HG02623 (cell line): ENCODE results near the gene ARL10.

Experiments used
- ATAC-seq: cut with Tn5 transposase; IDR thresholded peaks from one replicate; pipeline ENCODE4 v1.9.1; 2021; ENCODE audit warnings: moderate library complexity; ENCODE audit not compliant: unreplicated experiment

Gene ARL10

DNA sequence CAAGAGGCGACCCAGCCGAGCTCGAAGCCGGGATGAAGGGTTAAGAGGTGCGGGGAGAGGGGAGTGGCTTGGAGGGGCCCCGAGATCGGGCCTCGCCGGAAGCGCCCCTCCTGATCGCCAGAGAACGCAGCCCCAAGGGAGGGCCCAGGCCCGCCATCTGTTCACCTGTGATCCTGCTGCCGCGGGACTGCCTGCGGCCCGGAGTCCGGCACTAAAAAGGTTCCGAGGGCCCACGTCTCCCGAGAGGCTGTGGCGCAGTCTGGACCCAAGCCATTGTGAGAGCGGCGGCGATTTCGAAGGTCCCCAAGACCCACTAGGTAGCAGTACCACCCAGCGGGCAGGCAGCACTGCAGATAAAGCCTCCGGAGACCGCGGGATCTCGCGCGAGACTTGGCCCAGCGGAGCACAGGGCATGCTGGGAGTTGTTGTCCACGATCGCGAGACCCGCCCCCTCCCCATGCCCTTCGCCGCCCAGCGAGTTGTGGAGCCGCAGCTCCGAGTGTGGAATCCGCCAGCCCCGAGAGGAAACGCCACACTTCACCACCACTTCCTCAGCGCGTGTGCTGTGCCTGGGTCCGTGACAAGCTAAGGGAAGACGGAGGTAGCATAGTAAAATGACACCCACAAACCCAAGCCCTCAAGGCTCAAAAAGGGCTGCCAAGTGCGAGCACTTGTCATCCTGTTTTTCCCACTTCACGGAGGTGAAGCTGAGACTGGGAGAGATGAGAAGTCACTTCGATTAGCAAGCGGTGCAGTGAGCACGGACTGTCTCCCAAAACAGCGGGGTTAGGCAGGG lies 3.7 kb upstream of the ARL10 start, which contains the start of gene KIAA1191:
KIAA1191 (minus strand) TSS at position 328 of the 796 bp plus-strand sequence. CDS start 2,256 bp downstream, outside the sequence.
- ATAC-seq: peak; percentile 87

GRCh38 chr5:176362233-176362490 lies 3.1 kb upstream of the ARL10 start:
- ATAC-seq: peak; percentile 4

DNA sequence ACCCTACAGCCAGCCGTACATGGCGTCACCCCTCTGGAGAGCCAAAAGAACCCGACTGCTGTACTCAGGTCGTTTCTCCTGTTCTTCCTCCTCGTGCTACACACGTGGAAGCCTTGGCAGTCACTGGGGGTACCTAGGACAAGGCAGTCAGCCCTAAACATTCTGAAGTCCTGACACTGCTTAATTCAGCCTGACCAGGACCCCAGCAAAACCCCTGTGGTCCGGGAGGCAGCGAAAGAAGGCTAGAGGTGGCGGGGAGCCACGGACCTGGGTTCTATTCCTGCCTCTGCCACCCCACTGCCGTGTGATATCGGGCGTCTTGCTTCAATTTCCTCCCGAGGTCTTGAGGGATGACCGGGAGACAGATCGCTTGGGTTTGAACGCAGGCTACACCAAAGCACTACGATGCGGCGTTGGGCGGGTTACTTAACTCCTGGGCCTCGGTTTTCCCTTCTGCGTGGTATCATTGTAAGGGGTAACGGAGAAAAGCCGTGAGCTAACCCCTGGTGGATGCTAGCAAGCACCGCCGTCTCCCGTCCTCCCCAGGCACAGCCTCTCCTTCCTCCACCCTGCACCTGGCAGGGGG lies 429 bp upstream of the ARL10 start:
- ATAC-seq: no peak

DNA sequence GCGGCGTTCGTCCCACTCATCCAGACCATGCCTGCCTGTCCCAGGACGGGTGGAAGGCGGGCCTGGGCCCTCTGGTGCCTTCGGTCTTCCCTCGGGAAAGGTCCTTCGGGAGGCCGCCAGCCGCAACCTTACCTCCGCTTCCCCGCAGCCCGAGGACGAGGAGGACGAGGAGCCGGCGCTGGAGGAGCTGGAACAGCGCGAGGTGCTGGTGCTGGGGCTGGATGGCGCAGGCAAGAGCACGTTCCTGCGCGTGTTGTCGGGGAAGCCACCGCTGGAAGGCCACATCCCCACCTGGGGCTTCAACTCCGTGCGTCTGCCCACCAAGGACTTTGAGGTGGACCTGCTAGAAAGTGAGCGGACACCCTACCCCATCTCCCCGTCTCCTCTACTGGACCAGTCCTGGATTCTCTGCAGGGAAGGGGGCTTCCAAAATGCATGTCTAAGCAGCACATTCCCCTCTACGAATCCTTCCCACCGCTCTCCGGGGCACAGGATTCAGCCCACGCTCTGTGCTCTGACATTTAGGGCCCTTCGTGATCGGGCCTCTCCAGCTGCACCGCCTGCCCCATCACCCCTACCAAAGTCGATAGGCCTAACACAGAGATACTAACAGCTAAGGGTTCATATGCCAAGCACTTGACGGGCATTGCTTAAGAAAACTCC lies 1.1 kb downstream of the ARL10 start:
- no peak for ATAC-seq

DNA sequence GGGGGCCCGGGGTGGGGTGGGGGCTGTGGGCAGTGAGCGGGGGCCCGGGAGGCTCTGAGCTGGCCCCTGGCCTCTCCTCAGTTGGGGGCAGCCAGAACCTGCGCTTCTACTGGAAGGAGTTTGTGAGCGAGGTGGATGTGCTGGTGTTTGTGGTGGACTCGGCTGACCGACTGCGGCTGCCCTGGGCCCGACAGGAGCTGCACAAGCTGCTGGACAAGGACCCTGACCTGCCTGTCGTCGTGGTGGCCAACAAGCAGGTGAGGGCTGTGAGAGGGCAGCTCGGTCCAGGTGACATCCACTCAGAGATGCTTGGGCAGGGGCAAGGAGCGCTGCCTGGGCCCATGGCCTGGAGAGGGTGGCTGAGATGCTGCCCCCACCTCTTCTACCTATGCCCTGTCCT lies 3.4 kb downstream of the ARL10 start:
- ATAC-seq: no peak

DNA sequence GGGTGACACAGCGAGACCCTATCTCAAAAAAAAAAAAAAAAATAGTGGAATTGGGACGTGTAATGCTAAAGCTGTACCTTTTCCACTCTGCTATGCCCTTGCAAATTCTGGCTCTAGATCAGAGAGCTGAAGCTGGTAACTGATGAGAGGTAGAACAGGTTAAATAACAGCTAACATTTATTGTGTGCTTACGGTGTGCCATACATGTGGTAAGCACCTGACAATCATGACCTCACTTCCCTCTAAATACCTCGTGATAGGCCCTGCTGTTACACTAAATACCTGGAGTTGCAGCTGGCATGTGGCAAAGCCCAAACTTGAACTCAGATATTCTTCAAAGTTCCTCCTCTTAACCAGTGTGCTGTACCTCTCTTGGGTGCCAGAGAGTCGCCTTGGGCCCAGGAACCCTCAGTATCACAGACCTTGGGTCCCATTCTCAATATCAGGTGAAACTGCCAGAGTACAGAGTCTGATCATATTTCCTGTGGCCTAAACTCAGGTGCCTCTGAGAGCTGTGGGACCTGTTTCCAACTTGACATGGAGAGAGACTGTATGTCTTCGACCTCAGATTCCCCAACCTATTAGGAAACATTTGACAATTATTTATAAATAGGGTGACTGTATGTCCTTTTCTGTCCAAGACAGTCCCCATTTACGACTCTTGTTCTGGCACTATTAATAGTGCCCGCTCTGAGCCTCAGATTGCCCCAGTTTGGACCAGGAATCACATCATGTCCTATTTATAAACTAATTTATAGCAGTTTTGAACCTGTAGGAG lies 4.8 kb downstream of the ARL10 start:
- no peak for ATAC-seq

GRCh38 chr5:176371621-176372539 lies 6.6 kb downstream of the ARL10 start:
- ATAC-seq: no peak

- no peak for ATAC-seq
Observed at GRCh38 chr5:176373100-176373818, 8.0 kb downstream of the ARL10 start.

- ATAC-seq: peak; percentile 73
Observed at GRCh38 chr5:176379881-176380280, 14.6 kb downstream of the ARL10 start.

- ATAC-seq: no peak
Observed at GRCh38 chr5:176381423-176381822, 16.1 kb downstream of the ARL10 start.

GRCh38 chr5:176381979-176382378 lies 16.7 kb downstream of the ARL10 start:
- no peak for ATAC-seq

DNA sequence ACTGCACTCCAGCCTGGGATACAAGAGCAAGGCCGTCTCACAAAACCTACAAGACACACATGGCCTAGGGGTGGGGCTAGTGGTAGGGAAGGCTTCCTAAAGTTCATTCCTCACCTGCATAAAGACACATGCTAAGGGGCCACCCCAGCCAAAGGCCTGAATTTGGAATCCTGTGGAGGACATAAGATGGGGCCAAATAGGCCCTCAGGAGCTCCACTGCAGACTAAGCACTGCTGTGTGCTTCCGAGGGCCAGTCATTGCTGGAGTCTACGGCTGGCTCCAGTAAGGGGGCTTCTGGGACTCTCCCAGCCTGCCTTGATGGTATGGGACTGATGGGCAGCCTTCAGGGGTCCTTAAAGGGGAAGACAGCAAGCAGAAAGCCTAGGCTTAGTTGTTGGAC lies 17.4 kb downstream of the ARL10 start:
- ATAC-seq: no peak

DNA sequence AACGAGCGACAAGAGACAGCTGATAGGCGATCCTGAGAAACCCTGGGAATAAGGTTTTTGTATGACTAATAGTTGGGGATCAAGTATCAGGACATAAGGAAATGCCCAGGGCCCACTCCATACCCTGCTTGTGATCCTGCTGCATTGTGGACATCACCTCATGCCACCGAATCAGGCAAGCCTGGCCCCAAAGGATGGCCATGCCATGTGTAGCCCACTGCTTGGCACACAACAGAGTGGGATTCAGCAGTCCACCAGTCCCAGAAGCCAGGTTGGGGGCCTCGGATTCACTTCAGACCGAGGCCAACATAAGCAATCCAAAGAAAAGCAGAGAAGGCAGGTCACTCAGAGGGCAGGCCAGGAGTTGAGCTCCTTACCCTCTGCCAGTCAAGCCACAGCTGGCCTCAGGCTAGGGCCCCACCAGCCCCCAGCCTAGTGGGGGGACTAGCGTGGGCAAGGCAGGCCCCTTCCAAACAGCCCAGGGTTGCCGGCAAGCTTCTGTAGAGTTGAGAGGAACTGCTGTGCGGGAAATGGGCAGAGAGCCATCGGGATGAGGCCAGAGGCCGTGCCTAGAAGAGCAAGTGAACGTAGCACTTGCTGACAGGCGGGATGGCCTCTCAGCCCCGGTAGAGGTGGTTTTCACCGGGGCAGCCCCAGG lies 18.1 kb downstream of the ARL10 start:
- no peak for ATAC-seq

- no peak for ATAC-seq
Observed at GRCh38 chr5:176383961-176384360, 18.7 kb downstream of the ARL10 start.

DNA sequence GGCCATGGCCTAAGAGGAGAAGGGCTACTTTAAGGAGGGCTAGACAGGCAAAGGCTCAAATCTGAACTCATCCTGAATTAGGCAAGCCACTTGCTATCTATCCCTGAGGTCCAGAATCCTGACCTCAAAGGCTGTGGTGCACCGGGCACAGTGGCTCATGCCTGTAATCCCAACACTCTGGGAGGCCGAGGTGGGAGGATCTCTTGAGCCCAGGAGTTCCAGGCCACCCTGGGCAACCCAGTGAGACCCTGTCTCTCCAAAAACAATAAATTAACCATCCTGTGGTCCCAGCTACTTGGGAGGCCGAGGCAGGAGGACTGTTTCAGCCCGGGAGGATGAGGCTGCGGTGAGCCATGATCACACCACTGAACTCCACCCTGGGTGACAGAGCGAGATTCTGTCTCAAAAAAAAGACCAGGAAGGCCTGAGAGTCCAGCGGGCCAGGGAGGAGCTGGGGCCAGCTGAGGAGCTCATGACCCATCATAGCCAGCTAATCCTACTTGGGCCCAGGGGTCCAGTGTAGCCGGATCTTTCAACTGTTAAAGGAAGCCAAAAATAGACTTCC lies 19.2 kb downstream of the ARL10 start:
- ATAC-seq: no peak

GRCh38 chr5:176384991-176385390 lies 19.7 kb downstream of the ARL10 start:
- ATAC-seq: no peak

DNA sequence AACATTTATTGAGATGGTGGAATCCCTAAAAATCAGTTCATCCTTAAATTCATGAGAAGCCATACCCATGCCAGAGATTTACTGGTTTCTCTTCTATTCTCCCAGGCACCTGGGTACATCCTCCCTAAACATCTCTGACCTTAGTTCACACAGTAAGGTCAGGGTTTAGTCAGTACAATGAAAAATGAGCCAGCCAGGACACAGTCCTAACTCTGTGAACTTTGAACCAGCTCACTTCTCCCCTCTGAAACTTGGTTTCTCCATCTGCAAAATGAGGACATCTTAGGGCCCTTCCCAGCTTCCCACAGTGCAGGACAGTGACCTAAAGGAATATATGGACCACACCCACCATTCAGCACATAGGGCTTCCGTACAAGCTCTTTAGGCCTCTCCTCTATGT lies 21.2 kb downstream of the ARL10 start:
- ATAC-seq: no peak

DNA sequence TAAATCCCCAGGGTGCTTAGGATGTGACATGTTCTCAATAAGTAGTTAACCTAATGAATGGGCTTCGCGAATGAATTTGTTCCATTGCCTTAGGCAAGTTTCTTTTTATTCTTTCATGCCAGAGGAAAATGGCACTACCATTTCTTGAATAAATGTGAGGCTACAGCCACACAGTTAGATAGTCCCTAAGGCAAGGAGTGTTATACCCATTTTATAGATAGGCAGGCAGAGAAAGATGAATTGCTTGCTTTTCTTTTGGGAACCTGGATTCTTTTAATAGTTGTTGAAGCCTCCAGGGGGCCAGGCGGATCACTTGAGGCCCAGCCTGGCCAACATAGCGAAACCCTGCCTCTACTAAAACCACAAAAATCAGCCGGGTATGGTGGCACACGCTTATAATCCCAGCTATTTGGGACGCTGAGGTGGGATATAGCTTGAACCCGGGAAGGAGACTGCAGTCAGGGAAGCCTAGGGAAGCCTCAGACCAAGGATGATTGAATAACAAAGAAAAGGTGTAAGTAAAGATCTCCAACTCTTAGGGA lies 22.2 kb downstream of the ARL10 start:
- no peak for ATAC-seq

DNA sequence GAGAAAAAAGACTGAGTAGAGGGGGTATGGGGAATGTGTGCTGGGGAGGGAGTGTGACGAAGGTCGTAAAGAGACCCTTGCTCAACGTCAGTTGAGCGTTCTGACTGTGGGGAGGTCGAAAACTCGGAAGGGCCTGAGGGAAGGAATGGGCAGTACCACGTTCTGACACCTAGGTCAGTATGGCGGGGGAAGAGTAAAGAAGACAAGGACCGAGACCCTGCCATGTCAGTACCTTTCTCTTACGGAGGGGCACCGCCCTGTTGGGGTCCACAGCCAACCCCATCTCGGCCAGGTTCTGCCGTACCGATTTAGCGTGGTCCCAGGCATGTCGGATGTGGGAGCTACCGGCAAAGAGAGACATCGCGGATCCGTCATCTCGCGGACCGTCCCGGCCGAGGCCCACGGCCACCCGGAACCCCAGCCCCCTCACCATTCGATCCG lies 22.7 kb downstream of the ARL10 start:
- ATAC-seq: no peak
